Measurements from ENCODE around the gene GLUD2. TPM values are rescaled to one million over a fixed set of nuclear protein-coding genes. Genes with fewer than 3 reads are reported as not detected.

The GLUD2 gene
- total RNA-seq, 1 donor from 2014 or later: 1.4 TPM

DNA sequence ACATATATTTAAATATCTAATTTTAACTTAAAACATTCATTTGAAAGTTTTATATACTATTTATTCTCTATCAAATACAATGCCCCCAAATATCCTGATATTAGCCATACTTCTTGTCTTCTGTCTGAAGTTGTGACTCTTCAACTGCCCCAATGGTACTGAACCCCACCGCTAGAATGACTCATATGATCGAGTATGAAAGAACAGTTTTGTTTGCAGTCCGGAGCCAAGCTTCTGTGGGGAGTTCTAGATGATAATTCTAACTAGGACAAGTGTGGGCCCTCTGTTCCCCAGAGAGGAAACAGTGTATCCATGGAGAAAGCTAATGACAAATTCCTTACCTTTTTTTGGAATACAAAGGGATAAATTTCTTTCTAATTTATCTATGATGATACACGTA is 37.2 kb upstream of the GLUD2 start:
- TF ChIP-seq, protein P1, sequence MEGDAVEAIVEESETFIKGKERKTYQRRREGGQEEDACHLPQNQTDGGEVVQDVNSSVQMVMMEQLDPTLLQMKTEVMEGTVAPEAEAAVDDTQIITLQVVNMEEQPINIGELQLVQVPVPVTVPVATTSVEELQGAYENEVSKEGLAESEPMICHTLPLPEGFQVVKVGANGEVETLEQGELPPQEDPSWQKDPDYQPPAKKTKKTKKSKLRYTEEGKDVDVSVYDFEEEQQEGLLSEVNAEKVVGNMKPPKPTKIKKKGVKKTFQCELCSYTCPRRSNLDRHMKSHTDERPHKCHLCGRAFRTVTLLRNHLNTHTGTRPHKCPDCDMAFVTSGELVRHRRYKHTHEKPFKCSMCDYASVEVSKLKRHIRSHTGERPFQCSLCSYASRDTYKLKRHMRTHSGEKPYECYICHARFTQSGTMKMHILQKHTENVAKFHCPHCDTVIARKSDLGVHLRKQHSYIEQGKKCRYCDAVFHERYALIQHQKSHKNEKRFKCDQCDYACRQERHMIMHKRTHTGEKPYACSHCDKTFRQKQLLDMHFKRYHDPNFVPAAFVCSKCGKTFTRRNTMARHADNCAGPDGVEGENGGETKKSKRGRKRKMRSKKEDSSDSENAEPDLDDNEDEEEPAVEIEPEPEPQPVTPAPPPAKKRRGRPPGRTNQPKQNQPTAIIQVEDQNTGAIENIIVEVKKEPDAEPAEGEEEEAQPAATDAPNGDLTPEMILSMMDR (IDR thresholded peaks at IDR 0.05): no peak
- intact Hi-C loops (cut with DNase I): no loop called here

DNA sequence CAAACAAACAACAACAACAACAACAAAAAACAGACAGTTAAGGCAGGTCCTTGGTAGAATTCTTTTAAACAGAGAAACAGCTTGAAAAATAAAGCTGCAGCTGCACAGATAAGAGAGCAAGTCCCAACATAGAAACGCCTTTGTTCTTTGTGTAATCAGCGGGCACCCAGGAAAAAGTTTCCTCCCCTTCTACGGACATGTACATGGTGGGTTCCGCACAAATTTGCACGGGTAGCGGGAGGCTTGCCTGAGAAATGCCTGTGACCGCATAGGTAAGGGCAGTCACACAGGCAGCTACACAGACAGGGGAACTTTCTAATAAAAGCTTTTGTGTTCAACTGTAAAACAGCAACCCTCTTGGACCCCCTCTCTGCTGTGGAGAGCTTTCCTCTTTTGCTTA is 36.2 kb upstream of the GLUD2 start:
- Histone ChIP-seq H3K36me3 (no peaks in the 10 kb centered on the region), H3K4me1 (no peaks in the 10 kb centered on the region), H3K9me3 (no peaks in the 10 kb centered on the region), H3K27me3 (ENCODE audit: low read depth) (no peaks in the 10 kb centered on the region), H3K4me3 (no peak overlapping the region), H3K27ac (no peak overlapping the region)
- TF ChIP-seq, protein P1 (IDR thresholded peaks at IDR 0.05): no peak
- ATAC-seq (no peak), DNase-seq (no peak)
- intact Hi-C loops (cut with DNase I): no loop called here

More for the DNA sequence above, 37.2 kb upstream of the GLUD2 start:
- Histone ChIP-seq H3K36me3 (no peaks in the 10 kb centered on the region), H3K4me1 (no peaks in the 10 kb centered on the region), H3K4me3 (no peak overlapping the region), H3K27me3 (ENCODE audit: low read depth) (no peaks in the 10 kb centered on the region), H3K9me3 (no peaks in the 10 kb centered on the region), H3K27ac (no peak overlapping the region)
- ATAC-seq (no peak), DNase-seq (no peak)

DNA sequence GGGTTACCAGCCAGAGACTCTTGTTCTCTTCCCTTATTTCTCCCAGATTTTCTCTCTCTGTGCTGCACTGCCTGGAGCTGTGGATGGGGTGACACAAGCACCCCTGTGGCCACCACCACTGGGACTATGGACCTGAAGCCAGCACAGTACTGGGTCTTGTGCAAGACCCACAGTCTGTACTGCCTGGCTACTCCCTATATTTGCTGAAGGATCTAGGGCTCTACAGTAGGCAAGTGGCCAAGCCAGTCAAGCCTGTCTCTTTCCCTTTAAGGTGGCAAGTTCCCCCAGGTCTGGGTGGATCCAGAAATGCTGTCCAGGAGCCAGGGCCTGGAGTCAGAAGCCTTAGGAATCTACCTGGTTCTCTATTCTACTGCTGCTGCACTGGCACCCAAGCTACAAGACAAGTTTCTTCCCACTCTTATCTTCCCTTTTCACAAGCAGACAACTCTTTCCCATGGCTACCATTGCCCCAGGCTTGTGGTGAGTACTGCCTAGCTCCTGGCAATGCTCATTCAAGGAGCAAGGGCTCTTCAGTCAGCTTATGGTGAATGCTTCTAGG is 33.4 kb upstream of the GLUD2 start:
- no peak for ATAC-seq
- Histone ChIP-seq H3K36me3 (no peaks in the 10 kb centered on the region), H3K4me3 (no peak overlapping the region), H3K9me3 (no peaks in the 10 kb centered on the region), H3K27me3 (ENCODE audit: low read depth) (no peaks in the 10 kb centered on the region), H3K4me1 (no peaks in the 10 kb centered on the region), H3K27ac (no peak overlapping the region)
- TF ChIP-seq, protein P1 (IDR thresholded peaks at IDR 0.05): no peak
- no peak for DNase-seq
- intact Hi-C loops (cut with DNase I): no loop called here

DNA sequence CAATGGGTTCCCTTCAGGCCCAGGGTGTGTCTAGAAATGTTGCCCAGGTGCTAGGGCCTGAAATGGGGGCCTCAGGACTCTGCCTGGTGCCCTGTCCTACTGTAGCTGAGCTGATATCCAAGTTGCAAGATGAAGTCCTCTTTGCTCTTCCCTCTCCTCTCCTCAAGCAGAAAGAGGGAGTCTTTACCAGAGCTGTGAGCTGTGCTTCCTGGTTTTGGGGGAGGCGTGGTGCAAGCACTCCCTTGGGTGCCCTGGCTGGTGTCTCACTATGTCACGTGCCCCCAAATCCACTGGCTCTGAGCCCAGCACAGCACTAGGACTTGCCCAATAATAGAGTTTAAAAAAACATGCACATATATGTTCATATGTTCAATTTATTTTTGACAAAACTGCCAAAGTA is 32.6 kb upstream of the GLUD2 start:
- no peaks in the 10 kb centered on the region for H3K9me3 ChIP-seq
- ATAC-seq (no peak), DNase-seq (no peak)
- H3K27ac ChIP-seq: no peak overlapping the region
- H3K36me3 ChIP-seq: no peaks in the 10 kb centered on the region
- intact Hi-C loops (cut with DNase I): no loop called here
- TF ChIP-seq, protein P1 (IDR thresholded peaks at IDR 0.05): no peak
- no peaks in the 10 kb centered on the region for H3K27me3 ChIP-seq (ENCODE audit: low read depth)
- H3K4me1 ChIP-seq: no peaks in the 10 kb centered on the region
- no peak overlapping the region for H3K4me3 ChIP-seq

DNA sequence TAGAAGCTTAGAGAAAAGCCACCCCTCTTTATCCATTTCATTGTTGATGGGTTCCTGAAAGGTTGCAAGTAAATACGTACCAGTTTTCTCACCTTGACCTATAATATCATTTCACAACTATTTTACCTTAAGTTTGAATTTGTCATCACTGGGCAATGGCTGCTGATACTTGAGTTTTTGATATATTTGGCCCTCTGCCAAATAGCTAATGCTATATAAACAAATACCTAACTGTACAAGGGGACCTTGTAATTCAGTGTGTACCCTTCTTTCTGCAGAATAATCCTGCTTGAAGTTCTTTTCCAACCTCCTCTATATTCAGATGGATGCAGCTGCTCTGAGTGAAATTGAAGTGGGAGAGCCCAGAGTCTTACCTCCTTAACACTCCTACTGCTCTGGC is 19.0 kb upstream of the GLUD2 start:
- intact Hi-C loops (cut with DNase I): no loop called here
- Histone ChIP-seq H3K27me3 (ENCODE audit: low read depth) (no peaks in the 10 kb centered on the region), H3K27ac (no peak overlapping the region), H3K4me3 (no peak overlapping the region), H3K9me3 (no peaks in the 10 kb centered on the region), H3K4me1 (no peaks in the 10 kb centered on the region), H3K36me3 (no peaks in the 10 kb centered on the region)
- ATAC-seq (no peak), DNase-seq (no peak)
- TF ChIP-seq, protein P1 (IDR thresholded peaks at IDR 0.05): no peak

DNA sequence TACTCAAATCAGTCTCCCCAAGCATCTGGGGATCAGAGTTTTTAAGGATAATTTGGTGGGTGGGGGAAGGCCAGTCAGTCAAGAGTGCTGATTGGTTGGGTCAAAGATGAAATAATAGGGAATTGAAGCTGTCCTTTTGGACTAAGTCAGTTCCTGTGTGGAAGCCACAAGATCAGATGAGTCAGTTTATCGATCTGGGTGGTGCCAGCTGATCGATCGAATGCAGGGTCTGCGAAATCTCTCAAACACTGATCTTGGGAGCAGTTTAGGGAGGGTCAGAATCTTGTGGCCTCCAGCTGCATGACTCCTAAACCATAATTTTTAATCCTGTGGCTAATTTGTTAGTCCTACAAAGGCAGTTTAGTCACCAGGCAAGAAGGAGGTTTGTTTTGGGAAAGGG is 17.3 kb upstream of the GLUD2 start:
- H3K4me3 ChIP-seq: no peak overlapping the region
- H3K27me3 ChIP-seq (ENCODE audit: low read depth): no peaks in the 10 kb centered on the region
- H3K4me1 ChIP-seq: no peaks in the 10 kb centered on the region
- H3K9me3 ChIP-seq: no peaks in the 10 kb centered on the region
- TF ChIP-seq, protein P1 (IDR thresholded peaks at IDR 0.05): no peak
- H3K36me3 ChIP-seq: no peaks in the 10 kb centered on the region
- ATAC-seq (no peak), DNase-seq (no peak)
- H3K27ac ChIP-seq: no peak overlapping the region
- intact Hi-C loops (cut with DNase I): no loop called here

Data from lower lobe of right lung (tissue), 2 donors.